Measurements from ENCODE around the gene ELANE. TPM values are rescaled to one million over a fixed set of nuclear protein-coding genes. Genes with fewer than 3 reads are reported as not detected.

Gene ELANE
- total RNA-seq, 1 donor from 2014 or later: not detected

- Mint-ChIP-seq H3K4me3 (no peak overlapping the region), H3K27ac (peak overlapping the region; percentile 78)
Observed at GRCh38 chr19:904545-904944, 52.4 kb downstream of the ELANE start.

More at GRCh38 chr19:904545-904944, 52.4 kb downstream of the ELANE start:
- Mint-ChIP-seq H3K36me3 (peaks cover 3% of the 10 kb centered on the region), H3K9me3 (no peaks in the 10 kb centered on the region), H3K4me1 (peaks cover 3% of the 10 kb centered on the region), H3K27me3 (ENCODE audit: low read depth) (no peaks in the 10 kb centered on the region)
- no peak for TF ChIP-seq CTCF (IDR thresholded peaks at IDR 0.05; ENCODE audit: unreplicated experiment)
- no peak for DNase-seq (ENCODE audit: low spot score in 2 of 2, unreplicated experiment in 2 of 2)

Small RNAs within 50 kb of the gene (microRNA-seq; reads per million reads assigned to microRNA genes)
- gene MIR3187 (24.3 reads per million, percentile 46 among the genes with 10 or more reads in this experiment), gene MIR4745 (39.0 reads per million, percentile 55 among the genes with 10 or more reads in this experiment)

Other genes starting within 250 kb of the ELANE start
- 49.5 to 56.4 TPM (median 56.4 TPM) in 3 replicates for gene POLRMT, start 218.8 kb upstream of the ELANE start, total RNA-seq
- gene FGF22, start 212.4 kb upstream of the ELANE start, total RNA-seq: 0.25 to 0.38 TPM in 2 of 3 replicates, not detected in the other
- 41.6 to 47.3 TPM (median 47.1 TPM) in 3 replicates for gene RNF126, start 189.1 kb upstream of the ELANE start, total RNA-seq
- gene FSTL3, start 175.9 kb upstream of the ELANE start, total RNA-seq: 64.1 to 65.5 TPM (median 64.6 TPM) in 3 replicates
- gene PRSS57, start 156.9 kb upstream of the ELANE start, total RNA-seq: not detected in 3 replicates
- gene PALM, start 143.4 kb upstream of the ELANE start, total RNA-seq: 80.5 to 87.1 TPM (median 86.9 TPM) in 3 replicates
- gene MISP, start 101.2 kb upstream of the ELANE start, total RNA-seq: 1.4 to 2.2 TPM (median 1.5 TPM) in 3 replicates
- 447 to 482 TPM (median 459 TPM) in 3 replicates for gene PTBP1, start 54.9 kb upstream of the ELANE start, total RNA-seq
- gene PLPPR3, start 30.3 kb upstream of the ELANE start, total RNA-seq: 140 to 162 TPM (median 152 TPM) in 3 replicates
- gene AZU1, start 24.5 kb upstream of the ELANE start, total RNA-seq: 6.4 to 7.1 TPM (median 6.7 TPM) in 3 replicates
- gene PRTN3, start 11.3 kb upstream of the ELANE start, total RNA-seq: 0.23 TPM in 1 of 3 replicates, not detected in the others
- gene CFD, start 7.4 kb downstream of the ELANE start, total RNA-seq: 3.2 to 3.5 TPM (median 3.4 TPM) in 3 replicates
- 79.8 to 87.8 TPM (median 80.0 TPM) in 3 replicates for gene MED16, start 40.9 kb downstream of the ELANE start, total RNA-seq
- gene RNU6-9, start 41.2 kb downstream of the ELANE start, total RNA-seq: not detected in 3 replicates
- gene R3HDM4, start 60.9 kb downstream of the ELANE start, total RNA-seq: 47.4 to 50.5 TPM (median 49.5 TPM) in 3 replicates
- 1.0 to 1.5 TPM (median 1.1 TPM) in 3 replicates for gene KISS1R, start 65.0 kb downstream of the ELANE start, total RNA-seq
- gene ARID3A, start 73.7 kb downstream of the ELANE start, total RNA-seq: 65.9 to 72.4 TPM (median 70.6 TPM) in 3 replicates
- 59.3 to 65.2 TPM (median 59.4 TPM) in 3 replicates for gene WDR18, start 132.0 kb downstream of the ELANE start, total RNA-seq
- gene GRIN3B, start 148.1 kb downstream of the ELANE start, total RNA-seq: 0.29 to 0.36 TPM (median 0.34 TPM) in 3 replicates
- gene TMEM259, start 168.8 kb downstream of the ELANE start, total RNA-seq: 232 to 245 TPM (median 242 TPM) in 3 replicates
- gene RNU6-2, start 169.2 kb downstream of the ELANE start, total RNA-seq: not detected in 3 replicates
- gene CNN2, start 174.3 kb downstream of the ELANE start, total RNA-seq: 492 to 501 TPM (median 493 TPM) in 3 replicates
- 18.0 to 22.5 TPM (median 20.1 TPM) in 3 replicates for gene ABCA7, start 187.8 kb downstream of the ELANE start, total RNA-seq
- gene ARHGAP45, start 214.9 kb downstream of the ELANE start, total RNA-seq: 2.4 to 3.8 TPM (median 3.2 TPM) in 3 replicates
- gene POLR2E, start 243.1 kb downstream of the ELANE start, total RNA-seq: 137 to 145 TPM (median 143 TPM) in 3 replicates